HG03039 (cell line): ENCODE results near the gene TRPM2.

Experiments
- ATAC-seq: cut with Tn5 transposase; IDR thresholded peaks from one replicate; pipeline ENCODE4 v1.9.1; 2021; ENCODE audit warnings: mild to moderate bottlenecking, moderate library complexity; ENCODE audit not compliant: unreplicated experiment

Gene TRPM2

GRCh38 chr21:44353191-44353970 lies at the start of gene TRPM2:
TRPM2 (plus strand) TSS chr21:44353621; CDS start chr21:44353701, 80 bp downstream.
- ATAC-seq: no peak

- no peak for ATAC-seq
Observed at GRCh38 chr21:44304011-44304616, 49.3 kb upstream of the TRPM2 start.

- no peak for ATAC-seq
Observed at GRCh38 chr21:44304877-44305293, 48.5 kb upstream of the TRPM2 start.

- ATAC-seq: no peak
Observed at GRCh38 chr21:44305691-44306090, 47.7 kb upstream of the TRPM2 start.

GRCh38 chr21:44306936-44307704 lies 46.3 kb upstream of the TRPM2 start:
- ATAC-seq: no peak

GRCh38 chr21:44310628-44311507 lies 42.6 kb upstream of the TRPM2 start:
- ATAC-seq: no peak

GRCh38 chr21:44312089-44312488 lies 41.3 kb upstream of the TRPM2 start:
- ATAC-seq: no peak

GRCh38 chr21:44312716-44313115 lies 40.7 kb upstream of the TRPM2 start:
- no peak for ATAC-seq

GRCh38 chr21:44313451-44313850 lies 40.0 kb upstream of the TRPM2 start:
- no peak for ATAC-seq

- no peak for ATAC-seq
Observed at GRCh38 chr21:44314128-44314527, 39.3 kb upstream of the TRPM2 start.

GRCh38 chr21:44314561-44314960 lies 38.9 kb upstream of the TRPM2 start:
- no peak for ATAC-seq

GRCh38 chr21:44315691-44316203 lies 37.7 kb upstream of the TRPM2 start:
- ATAC-seq: no peak

GRCh38 chr21:44316277-44316900 lies 37.0 kb upstream of the TRPM2 start:
- ATAC-seq: no peak

GRCh38 chr21:44317241-44317782 lies 36.1 kb upstream of the TRPM2 start:
- no peak for ATAC-seq

GRCh38 chr21:44317871-44318270 lies 35.5 kb upstream of the TRPM2 start:
- no peak for ATAC-seq

- no peak for ATAC-seq
Observed at GRCh38 chr21:44318489-44319285, 34.7 kb upstream of the TRPM2 start.

- ATAC-seq: no peak
Observed at GRCh38 chr21:44319407-44320065, 33.9 kb upstream of the TRPM2 start.

- no peak for ATAC-seq
Observed at GRCh38 chr21:44320847-44321246, 32.6 kb upstream of the TRPM2 start.
